GM12891 (cell line): ENCODE data around the gene RGS5.

Source experiments
- POLR2A ChIP-seq: IDR thresholded peaks from 2 replicates; pipeline ENCODE4 v1.6.1; 2011; ENCODE audit warnings: low read depth, low read length, control low read depth
- POLR2AphosphoS5 ChIP-seq: IDR thresholded peaks from 2 replicates; pipeline ENCODE4 v1.6.1; 2011; ENCODE audit warnings: low read depth, low read length, control low read depth
- POU2F2 ChIP-seq: IDR thresholded peaks from 2 replicates; pipeline ENCODE4 v1.6.1; 2011; ENCODE audit warnings: low read depth, mild to moderate bottlenecking, control low read depth, low read length, moderate library complexity
- TAF1 ChIP-seq: IDR thresholded peaks from 2 replicates; pipeline ENCODE4 v1.6.1; 2011; ENCODE audit warnings: low read depth, low read length, control low read depth

DNA sequence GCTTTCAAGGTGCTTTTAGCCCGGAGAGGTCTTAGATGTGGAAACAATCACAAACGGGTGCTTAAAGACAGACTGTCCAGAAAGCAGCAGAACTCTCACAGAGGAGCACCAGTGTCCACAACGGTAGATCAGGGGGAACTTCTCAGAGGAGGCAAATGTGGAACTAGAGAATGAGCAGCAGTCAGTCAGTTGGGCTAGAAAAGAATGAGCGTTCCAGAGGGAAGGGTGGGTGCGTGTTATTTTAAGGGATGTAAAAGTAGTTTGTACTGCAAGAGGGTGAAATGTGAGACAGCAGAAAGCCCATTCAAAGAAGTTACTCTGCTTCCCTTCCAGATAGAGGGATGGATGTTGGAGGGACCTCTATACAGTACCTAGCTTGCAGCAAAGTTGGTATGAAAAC lies 30.9 kb downstream of the RGS5 start:
- TF ChIP-seq POLR2A (no peak), POLR2AphosphoS5 (no peak), TAF1 (no peak), POU2F2 (no peak)
